Measurements from ENCODE around the gene LIN54.
"Not testable (repeated sequence)": the region's sequence is repeated elsewhere in the genome, so short reads cannot be mapped to it uniquely, and the experiment has no call there.

LIN54 gene

DNA sequence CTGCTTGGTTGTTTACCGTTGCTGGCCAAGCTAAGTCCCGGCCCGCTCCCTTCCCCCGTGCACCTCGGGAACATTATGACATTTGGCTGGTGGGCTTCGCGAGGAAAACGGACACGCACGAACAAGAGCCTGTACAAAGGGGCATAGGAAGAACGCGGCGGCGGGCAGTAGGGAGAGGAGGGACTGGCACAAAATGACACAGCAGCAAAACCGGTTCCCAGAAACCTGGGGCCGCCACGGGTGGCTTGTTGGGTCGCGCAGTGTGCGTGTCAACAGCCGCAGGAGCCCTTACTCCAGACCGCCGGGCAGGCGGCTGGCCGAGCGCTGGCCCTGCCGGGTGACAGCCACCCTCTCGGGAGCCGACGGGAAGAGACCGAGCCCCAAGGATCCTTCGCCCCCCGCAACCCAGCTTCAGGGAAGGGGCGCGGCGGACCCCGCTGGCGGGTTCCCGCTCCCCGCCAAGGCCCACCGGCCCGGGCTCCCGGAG is 1.6 kb upstream of the LIN54 start:
- DNase-seq, result peak; percentile 22

DNA sequence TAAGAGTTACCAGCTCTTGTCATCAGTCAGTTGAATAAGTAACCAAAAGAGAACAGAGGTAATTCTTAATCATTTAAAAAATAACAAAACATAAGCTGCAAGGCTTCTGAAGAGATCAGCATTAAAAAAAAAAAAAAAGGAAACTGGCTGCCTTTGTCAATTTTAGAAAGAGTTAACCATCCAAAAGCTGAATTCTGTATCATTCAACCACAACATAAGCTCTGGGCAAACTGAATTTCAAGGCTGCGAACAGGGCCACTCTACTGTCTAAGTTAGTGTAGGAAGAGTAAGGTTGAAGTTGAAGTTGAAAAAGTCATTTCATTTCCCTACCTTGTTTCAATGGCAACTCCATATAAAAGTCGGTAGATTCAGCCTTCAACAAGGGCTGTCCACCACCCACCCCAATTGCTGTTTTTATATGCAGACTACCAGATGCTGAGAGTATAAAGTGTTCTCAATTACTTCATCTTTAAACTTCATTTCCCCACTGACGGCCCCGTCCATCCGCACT is 1.1 kb upstream of the LIN54 start:
- DNase-seq, result peak; percentile 18

DNA sequence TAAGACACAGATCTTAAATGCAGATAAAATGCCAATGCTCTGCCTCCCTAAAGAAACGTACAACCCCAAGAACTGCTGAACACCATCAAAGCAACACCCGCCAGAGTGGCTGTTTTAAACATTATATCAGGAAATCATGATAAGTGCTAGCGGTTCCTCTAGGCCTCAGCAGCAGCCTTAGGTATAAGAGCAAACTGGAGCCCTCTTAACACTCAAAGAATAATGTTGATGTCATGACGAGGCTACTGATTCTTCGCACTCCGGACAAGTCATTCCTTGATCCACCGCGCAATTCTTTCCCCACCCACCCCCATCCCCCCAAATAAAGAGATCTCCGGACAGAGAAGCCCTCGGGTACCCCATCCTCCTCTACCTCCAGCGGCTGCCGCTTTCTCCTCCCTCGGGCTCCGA is 507 bp downstream of the LIN54 start:
- DNase-seq, result peak; percentile 10

DNA sequence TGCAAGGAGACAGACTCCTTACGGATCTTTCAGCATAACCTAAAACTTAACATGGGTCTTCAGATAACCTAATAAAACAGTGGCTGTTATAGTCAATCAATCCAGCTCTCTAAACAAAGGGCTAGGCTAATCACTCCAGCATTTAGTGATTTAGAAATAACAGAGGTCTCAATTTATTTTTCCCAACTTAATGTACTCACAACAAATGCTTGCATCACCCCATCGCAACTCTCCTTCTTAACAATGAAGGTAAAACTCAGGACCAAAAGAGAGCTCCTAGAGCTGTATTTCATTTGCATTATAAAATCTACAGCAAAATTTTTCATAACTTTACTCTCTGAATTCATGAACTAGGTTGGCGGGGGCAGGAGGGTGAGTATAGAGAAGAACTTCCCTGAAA is 1.1 kb downstream of the LIN54 start:
- no peak for DNase-seq

DNA sequence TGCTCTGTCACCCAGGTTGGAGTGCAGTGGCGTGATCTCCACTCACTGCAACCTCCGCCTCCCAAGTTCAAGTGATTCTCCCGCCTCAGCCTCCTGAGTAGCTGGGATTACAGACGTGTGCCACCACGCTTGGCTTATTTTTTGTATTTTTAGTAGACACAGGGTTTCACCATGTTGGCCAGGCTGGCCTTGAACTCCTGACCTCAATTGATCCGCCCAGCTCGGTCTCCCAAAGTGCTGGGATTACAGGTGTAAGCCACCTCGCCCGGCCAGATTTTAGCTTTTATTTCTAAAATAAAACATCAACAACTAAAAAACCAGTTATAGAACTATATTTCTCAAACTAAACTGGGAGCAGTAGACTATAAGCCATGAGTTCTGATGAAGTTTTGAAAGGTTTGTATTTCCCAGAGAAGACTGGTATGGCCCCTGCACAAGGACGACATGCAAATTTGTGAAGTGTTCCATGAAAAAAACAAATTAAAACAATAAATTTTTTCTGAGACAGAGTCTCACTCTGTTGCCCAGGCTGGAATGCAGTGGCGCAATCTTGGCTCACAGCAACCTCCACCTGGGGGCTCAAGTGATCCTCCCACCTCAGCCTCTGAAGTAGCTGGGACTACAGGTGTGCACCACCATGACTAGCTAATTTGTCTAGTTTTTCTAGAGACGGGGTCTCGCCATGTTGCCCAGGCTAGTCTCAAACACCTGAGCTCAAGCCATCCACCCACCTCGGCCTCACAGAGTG is 7.4 kb downstream of the LIN54 start:
- not testable (repeated sequence) for DNase-seq

DNA sequence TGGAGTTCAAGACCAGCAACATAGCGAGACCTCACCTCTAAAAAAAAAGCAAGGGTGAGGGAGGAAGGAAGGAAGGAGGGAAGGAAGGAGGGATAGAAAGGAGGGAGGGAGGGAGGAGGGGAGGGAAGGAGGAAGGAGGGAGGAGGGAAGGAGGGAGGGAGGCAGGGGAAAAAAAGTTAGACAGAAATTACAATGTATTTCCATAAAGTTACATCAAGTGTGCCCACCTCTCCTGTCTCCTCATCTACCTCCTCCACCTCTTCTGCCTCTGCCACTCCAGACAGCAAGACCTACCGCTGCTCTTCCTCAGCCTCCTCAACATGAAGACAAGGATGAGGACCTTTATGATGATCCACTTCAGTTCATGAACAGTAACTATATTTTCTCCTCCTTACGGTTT is 8.3 kb downstream of the LIN54 start:
- no peak for DNase-seq

DNA sequence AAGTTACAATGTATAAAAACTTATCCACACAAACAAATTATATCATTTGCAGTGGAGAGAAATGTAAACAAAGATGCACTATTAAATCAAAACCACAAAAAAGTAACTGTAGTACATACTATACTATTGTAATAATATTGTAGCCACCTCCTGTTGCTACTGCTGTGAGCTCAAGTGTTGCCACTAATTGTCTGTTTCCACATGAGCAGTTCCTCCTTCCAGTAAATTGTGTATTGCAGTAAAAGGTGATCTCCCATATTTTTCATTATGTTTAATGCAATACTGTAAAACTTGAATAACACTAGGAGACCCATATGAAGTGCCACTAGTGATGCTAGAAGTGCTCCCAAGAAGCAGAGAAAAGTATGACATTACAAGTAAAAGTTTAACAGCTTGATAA is 11.7 kb downstream of the LIN54 start:
- no peak for DNase-seq

DNA sequence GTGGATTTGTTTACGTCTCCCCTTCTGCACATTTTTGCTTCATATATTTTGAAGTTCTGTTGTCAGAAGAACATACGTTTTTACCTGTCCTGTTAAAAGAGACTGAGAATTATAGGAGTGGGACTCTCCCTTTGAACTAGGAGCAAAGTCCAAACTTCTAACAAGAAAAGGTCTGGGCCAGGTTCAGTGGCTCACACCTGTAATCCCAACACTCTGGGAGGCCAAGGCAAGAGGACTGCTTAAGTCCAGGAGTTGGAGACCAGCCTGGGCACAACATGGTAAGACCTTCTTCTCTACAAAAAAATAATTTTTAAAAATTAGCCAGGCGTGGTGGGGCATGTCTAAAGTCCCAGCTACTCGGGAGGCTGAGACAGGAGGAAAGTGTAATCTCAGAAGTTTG is 15.8 kb downstream of the LIN54 start:
- DNase-seq, result no peak

DNA sequence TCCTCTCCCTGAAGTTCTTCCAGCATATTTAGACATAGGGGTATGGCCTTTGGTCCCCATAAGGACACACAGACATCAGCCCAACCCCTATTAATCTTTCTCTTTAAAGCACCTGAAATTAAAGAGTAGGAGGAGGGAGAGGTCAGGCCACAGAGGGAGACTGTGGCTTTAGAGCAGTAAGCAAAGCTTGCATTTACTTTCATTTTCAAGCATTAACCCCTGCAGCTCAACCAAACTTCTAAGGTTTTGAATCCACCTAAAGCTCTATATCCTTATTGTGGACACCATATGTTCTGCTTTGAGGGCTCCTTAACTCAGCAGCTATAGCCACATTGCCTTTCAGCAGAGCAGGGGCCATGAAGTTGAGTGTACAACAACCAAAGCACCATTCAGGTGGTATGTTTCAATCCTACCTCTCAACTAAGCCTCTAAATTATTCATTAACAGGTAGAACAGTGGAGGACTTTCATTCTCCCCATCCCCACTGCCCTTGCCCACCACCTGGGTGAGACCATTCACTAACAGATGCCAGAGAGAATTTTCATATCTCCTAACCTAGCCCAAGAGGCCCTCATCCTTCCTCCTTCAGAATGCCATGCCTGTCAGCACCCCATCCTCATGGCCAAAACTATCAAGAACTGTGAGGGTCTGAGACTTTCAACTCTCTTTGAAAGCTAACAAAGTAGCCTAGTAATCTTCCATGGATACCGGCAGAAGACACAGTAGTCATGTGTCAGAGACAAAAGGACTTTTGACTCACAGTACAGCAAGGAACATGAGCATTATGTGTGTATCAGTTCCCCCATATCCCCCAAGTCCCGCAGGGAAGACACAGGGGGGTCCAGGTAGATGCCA is 20.8 kb downstream of the LIN54 start:
- DNase-seq, result peak; percentile 9

DNA sequence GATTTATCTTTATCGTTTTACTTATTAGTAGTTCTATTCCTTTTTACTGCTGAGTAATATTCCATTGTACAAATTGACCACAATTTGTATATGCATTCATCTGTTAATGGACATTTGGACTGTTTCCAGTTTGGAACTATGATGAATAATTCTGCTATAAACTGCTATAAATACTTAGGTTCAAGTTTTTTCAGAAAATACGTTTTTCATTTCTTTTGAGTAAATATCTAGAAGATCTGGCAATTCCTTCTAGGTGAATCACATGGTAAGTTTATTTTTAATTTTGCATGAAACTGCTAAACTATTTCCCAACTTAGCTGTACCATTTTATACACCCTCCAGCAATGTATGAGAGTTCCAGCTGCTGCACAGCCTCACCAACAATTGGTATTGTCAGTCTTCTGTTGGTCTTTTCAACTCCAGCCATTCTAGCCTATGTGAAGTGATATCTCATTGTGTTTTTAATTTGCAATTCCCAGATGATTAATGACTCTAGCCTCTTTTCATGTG is 22.2 kb downstream of the LIN54 start:
- no peak for DNase-seq

DNA sequence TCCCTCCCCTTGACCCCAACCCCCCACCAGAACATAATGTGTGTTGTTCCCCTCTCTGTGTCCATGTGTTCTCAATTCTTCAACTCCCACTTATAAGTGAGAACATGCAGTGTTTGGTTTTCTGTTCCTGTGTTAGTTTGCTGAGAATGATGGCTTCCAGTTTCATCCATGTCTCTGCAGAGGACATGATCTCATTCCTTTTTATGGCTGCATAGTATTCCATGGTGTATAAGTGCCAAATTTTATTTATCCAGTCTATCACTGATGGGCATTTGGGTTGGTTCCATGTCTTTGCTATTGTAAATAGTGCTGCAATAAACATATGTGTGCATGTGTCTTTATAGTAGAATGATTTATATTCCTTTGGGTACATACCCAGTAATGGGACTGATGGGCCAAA is 23.1 kb downstream of the LIN54 start:
- DNase-seq, result not testable (repeated sequence)

DNA sequence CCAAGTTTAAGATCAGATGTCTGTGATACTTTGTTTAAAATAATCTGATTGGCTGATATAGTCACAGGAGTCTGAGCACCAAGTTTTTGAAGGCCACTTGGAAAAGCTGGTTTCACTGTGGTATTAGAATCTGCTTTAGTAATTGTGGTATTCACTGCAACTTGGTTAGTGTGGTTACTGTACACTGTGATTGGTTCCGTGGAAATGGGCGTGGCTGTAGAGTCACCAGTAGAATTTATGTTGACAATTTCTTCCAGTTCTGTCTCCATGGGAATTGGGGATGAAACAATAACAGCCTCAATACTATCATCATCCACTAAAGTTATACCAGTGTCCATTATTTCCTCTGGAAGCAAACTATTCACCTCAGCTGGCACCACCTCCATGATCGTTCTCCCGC is 26.2 kb downstream of the LIN54 start:
- DNase-seq, result no peak

DNA sequence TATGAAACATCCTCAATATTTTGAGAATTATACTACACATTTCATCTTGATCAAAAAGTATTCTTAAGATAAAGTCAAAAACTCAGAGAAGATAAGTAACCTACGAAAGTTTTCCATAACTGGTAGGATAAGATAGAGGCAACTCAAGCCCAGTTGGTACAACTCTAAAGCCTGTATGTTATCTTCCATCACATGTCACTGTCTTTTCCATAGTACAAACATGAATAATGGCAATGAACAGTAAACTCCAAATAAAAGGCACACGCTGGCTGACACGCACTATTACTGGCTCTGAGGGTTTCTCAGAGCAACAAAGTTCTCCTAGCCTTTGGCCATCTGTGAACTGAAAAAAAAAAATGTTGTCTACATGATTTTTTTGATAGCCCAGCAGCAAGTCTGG is 27.2 kb downstream of the LIN54 start:
- no peak for DNase-seq

DNA sequence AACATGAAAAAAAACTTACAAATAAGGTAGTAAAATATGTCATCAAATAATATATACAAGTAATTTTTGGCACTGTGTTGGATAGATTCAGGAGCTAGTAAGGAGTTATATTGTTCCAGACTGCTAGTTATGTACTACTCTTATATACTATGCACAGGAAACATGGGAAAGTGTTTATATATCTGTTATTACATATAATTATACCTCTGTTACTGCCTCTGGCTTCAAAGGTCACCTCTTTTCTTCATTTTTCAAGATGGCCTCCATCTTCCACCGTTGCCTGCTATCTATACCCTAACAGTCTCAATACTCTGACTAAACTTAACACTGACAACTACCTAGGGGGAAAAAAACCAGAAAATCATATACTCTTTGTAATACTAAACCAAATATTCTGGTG is 29.5 kb downstream of the LIN54 start:
- DNase-seq, result no peak

DNA sequence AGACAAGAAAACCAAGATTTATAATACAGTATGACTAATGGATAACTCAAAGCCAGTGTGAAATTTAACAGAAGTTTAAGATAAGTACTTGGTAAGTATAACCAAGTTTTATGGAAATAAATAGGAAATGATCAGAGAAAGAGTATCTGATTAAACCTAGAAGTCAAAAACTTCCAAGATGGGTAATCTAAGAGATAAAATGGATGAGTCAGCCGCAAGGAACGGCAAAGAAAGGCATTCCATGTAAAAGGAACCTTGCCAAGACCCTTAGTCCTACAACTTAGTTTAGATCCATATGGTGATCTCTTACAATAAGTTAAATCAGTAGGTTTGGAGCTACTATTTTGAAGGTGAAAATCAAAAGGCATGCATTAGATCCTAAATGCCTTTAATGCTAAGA is 34.8 kb downstream of the LIN54 start:
- no peak for DNase-seq

DNA sequence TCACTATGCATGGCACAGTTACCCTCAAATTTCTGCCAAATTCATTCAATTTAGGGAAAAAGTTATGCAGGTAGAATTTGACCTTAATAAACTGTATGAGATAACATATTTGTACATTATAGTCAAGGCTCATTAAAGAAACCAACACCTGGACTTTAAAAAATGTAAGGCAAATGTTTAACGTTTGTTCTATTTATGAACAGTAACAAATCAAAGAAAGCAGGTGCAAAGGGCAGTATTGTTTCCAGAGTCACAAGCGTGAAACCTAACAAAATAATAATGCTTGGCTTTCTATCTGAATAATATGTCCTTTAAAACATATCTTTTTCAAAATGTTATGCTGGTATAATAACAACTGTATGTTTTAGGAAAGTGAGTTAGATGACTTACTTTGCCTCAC is 41.2 kb downstream of the LIN54 start:
- no peak for DNase-seq

DNA sequence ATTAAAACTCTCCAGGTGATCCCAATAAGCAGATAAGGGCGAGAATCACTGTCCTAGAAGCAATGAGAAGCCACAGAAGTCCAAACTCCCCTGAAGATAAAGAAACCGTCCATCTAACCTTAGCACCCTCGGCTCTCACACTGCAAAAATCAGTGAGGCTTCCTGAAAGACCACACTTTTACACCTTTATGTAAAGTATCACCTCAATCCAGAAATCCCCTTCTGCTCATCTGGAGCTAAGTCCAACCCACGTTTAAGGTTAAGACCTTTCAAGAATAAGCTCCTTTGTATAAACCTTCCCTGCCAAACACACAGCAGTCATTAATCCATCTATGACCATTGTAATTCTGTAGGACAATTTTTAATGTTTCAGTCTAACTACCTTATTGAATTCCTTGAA is 41.7 kb downstream of the LIN54 start:
- DNase-seq, result no peak

DNA sequence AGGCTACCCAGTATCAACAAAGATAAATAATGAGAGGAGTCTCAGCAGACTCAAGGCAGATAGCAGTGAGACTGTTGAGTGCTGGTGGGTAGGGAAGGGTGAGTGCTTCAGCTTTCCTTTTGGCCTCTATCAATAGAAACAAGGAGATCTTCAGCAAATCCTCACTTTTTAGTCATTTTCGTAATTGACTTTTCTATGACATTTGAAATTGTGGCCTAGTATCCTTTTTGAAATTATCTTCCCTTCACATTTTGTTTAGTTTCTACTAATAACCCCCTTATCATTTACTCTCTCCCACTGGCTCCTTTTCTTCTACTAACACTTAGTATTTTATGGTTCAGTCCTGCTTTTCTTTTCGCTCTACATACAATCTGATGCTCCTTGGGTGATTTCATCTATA is 44.9 kb downstream of the LIN54 start:
- no peak for DNase-seq

DNA sequence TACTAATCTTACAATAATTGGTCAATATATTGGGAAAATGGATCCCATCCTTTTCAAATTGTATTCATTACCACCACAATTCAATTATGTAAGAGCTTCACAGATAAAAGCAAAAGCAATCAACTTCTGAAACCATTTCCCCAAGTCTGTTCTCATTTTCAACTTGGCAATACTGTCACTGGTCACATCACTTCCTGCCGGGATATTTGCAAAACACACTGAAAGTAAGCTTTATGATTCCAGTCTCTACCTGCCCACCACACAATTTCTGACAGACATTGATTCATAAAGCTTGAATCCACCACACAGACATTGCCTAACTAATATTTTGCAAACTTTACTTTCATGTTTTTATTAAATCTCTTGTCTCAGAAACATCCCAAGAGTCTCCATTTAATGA is 53.6 kb downstream of the LIN54 start:
- DNase-seq, result no peak

DNA sequence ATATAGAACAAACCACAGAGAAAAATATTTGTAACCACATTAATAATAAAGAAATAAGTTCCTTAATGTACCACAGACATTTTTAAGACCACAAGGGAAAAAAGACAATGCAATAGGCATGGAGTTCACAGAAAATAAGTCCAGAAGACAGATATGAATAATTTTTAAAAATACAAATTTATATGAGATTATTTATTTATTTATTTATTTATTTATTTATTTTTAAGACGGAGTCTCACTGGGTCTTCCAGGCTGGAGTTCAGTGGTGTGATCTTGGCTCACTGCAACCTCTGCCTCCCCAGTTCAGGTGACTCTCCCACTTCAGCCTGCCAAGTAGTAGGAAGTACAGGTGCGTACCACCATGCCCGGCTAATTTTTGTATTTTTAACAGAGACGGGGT is 56.4 kb downstream of the LIN54 start:
- DNase-seq, result no peak

DNA sequence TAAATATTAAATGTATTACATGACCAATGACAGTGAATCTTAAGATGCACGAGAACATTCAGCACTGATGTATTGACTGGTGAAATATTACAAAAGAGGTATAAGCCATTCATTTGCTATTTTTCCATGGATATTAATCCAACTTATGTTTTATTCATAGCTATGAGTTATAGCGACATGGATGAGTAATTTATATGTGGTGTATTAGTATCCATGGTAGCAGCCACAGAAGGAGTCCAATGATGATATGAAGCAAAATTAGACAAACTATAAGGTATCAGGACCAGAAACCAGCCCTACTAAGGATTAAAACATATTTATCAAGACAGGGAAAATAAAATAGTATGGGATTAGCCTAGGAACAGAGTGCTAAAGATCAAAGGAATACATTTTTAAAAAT is 59.4 kb downstream of the LIN54 start:
- DNase-seq, result no peak

DNA sequence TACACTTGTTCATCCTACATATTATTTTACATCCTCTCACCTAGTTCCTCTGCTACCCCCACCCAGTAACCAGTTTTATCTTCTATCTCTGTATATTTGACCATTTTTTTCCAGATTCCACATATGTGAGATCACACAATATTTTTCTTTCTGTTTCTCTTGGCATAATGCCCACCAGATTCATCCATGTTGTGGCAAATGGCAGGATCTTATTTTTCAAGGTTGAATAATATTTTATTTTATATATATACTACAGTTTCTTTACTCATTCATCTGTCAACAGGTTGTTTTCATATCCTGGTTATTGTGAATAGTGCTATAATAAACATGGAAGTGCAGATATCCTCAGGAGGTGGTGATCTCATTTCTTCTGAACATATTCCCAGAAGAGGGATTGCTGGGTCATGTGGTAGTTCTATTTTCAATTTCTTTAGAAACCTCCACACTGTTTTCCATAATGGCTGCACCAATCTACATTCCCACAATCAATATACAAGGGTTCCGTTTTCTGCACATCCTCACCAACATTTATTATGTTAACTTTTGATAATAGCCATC is 61.9 kb downstream of the LIN54 start:
- no peak for DNase-seq

DNA sequence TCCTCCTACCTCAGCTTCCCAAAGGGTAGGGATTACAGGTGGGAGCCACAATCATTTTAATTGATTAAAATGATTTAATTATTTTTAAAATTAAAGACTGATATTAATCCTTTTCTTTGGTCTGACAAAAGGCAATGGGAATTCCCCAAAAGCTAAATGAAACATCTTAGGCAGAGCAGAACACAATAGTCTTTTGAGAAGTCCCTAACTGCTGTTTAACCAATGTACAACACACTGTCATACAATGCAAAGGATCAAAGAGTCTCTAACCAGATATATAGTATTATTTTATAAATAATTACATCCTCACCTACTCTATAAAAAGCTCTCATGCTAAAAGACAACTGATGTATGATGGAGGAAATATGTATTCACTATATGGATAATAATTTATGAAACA is 63.1 kb downstream of the LIN54 start:
- DNase-seq, result no peak

DNA sequence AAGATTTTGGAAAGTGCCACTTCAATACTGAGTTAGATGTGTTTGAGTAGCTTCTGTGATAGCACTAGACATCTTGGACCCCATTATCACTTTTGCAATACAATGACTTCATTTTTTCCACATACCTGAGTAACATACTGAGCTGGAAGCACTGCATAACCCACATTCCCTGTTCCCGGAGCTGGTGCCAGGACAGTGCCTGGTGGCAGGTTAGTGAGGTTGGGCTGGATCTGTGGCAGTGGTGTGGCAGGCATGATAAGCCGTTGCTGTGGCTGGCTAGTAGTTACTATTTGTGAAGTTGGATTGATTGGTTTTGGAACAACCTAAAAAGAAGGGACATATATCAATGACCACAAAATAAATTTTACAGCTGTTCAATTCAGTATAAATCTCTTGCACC is 71.2 kb downstream of the LIN54 start:
- DNase-seq, result no peak

All from RPMI8226 (cell line).